Vagina (tissue), 2 donors: ENCODE results near the gene UBN1.

Experiments
- CTCF ChIP-seq, 3 experiments: fragments of 450-650 bp in 2 of 3; fragments of 200-600 bp in 1 of 3; sonication (generic) in 1 of 3; IDR thresholded peaks; one replicate each; pipeline ENCODE4 v1.5.1; 2017 to 2019; ENCODE audit warnings: antibody characterized with exemption in 3 of 3, mild to moderate bottlenecking in 2 of 3, moderate library complexity in 2 of 3
- POLR2A ChIP-seq, 2 donors: fragments of 450-650 bp; IDR thresholded peaks; one replicate each; pipeline ENCODE4 v1.6.1; 2017; ENCODE audit warnings: antibody characterized with exemption in 2 of 2, mild to moderate bottlenecking in 2 of 2, moderate library complexity in 2 of 2
- POLR2AphosphoS5 ChIP-seq, 2 donors: sonication (generic); formaldehyde crosslinking; IDR thresholded peaks; one replicate each; pipeline ENCODE4 v1.9.0; 2017; ENCODE audit warnings: antibody characterized with exemption in 2 of 2, mild to moderate bottlenecking in 2 of 2, low read depth in 1 of 2; ENCODE audit not compliant: insufficient read depth in 1 of 2

- TF ChIP-seq CTCF (IDR thresholded peaks at IDR 0.05) (no peak), POLR2A (IDR thresholded peaks at IDR 0.05) (no peak), POLR2AphosphoS5 (IDR thresholded peaks at IDR 0.05; ENCODE audit: insufficient read depth in 1 of 2, low read depth in 1 of 2) (no peak)
Observed at GRCh38 chr16:4868026-4868425, 20.7 kb downstream of the UBN1 start.
